ENCODE measurements around the gene BCCIP.

BCCIP gene

DNA sequence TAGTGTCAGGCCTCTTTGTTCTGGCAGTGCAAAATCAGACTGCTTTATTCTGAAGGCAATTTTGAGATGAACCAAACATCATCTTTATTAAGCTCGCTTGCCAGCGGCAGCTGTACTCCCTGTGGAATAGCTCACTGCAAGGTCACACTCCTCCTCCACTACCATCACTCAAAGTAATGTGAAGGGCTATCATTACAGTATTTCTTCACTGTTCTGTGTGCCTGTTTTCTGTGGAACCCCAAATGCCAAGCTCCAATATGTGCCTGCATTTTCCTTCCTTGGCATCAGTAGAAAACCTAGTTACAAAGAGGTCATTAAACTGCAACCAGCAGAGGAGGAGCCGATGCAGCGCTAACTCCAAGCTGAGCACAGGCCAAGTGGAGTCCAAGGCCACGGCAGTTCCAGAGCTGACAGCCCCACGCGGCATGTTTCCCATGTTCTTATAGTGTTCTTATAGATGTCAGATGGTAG is 21.4 kb downstream of the BCCIP start:
- DNase-seq (ENCODE audit: low read depth) = no peak

DNA sequence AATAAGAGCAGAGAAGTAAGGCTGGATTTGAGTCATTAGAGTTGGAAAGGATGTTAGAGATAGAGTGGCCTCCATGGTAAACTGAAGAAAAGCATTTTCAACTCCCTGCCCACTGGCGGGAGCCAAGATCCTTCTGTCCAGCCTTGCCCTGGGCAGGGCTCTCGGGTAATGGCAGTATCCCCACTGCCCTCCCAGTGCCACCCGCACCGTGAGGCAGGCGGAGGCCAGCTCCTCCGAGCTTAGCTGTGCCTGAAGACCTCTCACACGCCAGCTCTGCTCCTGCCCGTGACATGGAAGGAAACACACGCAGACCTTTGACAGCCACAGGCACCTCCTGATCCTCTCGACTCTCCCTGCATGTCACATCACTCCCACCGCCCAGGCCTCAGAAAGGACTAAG is 22.3 kb downstream of the BCCIP start:
- DNase-seq (ENCODE audit: low read depth) = no peak

GRCh38 chr10:125846894-125847293 is 23.5 kb downstream of the BCCIP start:
- no peak for DNase-seq (ENCODE audit: low read depth)

GRCh38 chr10:125848371-125848770 is 25.0 kb downstream of the BCCIP start:
- no peak for DNase-seq (ENCODE audit: low read depth)

- DNase-seq (ENCODE audit: low read depth) = no peak
These were observed 25.5 kb downstream of the BCCIP start for GRCh38 chr10:125848857-125849256.

GRCh38 chr10:125849448-125849847 is 26.1 kb downstream of the BCCIP start:
- DNase-seq (ENCODE audit: low read depth) = no peak

- no peak for DNase-seq (ENCODE audit: low read depth)
These were observed 27.7 kb downstream of the BCCIP start for GRCh38 chr10:125850766-125851731.

- DNase-seq (ENCODE audit: low read depth) = no peak
These were observed 29.1 kb downstream of the BCCIP start for GRCh38 chr10:125852487-125852886.

- no peak for DNase-seq (ENCODE audit: low read depth)
These were observed 33.9 kb downstream of the BCCIP start for GRCh38 chr10:125857185-125857760.

DNA sequence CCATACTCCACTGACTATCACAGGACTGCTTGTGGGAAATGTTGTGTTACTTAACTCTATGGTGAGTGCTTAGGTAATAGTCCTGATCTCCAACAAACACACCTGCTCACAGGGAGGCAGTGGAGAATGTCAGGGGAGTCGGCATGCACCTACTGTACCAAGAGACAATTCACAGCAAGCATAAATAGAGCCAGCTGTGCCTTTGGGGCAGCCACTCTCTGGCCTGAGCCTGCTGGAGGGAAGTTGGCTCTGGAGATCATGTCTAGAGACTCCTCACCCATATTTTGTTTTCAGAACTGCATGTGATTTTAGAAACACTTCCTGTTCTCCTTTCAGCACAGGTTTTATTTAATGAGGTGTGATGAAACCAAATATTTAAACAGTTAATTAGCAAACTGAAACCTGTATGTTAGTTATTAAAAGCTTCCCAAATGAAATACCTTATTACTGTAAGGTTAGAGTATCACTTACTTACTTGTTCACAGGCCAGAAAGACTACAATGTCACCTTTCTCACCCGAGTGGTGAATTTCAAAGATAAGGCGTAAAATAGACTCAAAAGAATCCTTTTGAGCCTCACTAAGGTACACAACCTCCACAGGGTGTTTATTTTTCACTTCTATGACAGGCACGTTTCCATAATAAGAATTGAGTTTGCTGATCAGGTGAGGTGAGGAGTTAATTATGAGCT is 35.9 kb downstream of the BCCIP start:
- no peak for DNase-seq (ENCODE audit: low read depth)

DNA sequence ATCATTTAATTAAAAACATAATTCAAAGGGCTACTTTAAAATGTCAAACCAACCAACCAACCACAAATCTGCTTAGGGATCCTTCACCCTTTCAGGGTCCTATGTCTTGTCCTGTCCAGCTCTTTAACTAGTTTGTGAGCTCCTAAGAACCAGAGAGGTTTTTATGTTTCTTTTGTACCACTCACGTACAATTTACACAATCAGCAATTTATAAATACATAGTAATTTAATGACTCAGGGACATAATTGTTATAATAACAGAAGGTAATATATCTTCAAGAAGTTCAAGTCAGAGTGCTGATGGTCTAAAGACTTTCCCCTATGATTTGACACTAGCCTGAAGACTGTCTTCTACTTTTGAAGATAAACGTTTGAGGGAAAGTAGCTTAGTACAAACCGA is 41.8 kb downstream of the BCCIP start:
- no peak for DNase-seq (ENCODE audit: low read depth)

DNA sequence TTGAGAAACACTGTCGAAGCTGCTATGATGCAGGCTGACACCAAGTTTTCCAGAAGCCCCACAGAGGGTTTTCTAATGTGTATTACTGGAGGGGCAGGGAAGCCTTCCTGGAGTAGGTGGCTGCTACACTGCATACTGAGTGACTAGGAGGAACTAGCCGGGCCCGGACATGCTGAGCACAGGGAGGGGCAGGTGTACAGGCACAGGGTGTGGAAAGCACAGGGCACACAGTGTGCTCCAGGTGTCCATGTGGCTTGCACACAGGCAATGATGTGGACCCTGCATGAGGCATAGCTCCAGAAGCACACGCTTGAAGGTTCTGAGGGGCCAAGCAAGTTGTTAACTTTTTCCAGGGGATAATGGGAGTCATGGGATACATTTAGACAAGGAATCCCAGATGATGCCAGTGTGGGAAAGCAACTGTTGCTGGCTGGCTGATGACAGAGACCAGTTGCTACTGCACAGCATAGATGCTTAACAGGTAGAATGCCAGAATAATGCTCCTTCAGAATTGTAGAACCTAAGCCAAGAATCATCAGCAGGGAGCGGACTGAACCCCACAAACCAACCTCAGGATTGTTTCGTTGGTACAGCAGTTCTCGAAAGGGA is 43.2 kb downstream of the BCCIP start:
- DNase-seq (ENCODE audit: low read depth) = no peak

GRCh38 chr10:125868372-125868975 is 45.1 kb downstream of the BCCIP start:
- DNase-seq (ENCODE audit: low read depth) = no peak

DNA sequence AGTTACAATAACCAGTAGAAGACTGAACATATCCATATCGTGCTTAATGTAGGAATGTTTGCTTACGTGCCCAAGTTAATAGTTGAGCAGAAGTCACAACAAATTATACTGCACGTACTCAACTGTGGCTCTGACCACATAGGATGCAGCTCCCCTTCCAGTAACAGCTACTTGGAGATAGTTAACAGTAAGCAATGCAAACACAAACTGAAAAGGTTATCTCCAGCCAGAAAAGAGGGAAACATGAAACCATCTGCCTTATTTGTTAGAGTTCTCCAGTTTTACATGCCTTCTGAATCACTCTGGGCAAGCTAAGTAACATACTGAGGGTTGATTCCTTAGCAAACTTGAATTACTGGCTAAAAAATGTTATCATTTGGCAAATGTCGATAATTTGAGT is 48.0 kb downstream of the BCCIP start:
- DNase-seq (ENCODE audit: low read depth) = no peak

GRCh38 chr10:125878957-125879835 is 55.9 kb downstream of the BCCIP start:
- DNase-seq (ENCODE audit: low read depth) = no peak

DNA sequence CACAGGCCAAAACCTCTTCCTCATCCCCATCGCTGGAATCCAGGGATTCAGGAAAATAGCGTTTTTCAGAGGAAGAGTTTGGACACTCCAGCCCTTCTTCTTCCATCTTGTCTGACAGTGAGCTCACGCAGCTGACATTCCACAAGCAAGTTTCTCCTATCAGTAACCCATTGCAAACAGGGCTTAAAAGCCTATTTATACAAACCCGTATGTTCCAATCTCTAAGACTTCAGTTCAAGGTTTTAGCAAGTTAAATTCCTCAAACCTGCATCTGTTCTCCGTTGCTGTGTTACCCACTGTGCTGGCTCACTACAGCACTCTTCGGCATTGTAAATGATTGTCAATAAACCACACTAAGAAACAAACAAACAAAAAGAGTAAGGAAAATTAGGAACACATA is 57.4 kb downstream of the BCCIP start:
- no peak for DNase-seq (ENCODE audit: low read depth)

DNA sequence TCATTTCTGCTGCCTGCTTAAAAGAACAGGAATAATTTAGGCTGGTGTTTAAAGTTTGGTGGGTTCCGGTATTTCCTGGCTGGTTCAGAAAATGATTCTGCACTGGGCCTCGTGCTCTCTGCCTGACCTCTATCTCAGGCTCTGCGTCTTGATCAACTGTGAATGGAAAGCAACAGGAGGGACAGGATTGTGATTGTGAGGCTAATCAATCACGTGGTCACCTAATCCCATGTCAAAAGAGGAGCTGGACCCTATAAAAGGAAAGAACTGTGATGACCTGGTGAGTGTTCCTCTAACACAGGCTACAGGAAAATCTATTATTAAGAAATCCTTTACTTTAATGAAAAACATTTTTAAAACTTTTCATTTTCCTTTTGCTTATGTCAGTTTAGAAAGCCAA is 57.8 kb downstream of the BCCIP start, which contains the start of gene DHX32:
Gene DHX32, minus strand, starts transcription at position 101 of the 400 bp plus-strand sequence. CDS start 468 bp downstream, outside the sequence.
- no peak for DNase-seq (ENCODE audit: low read depth)

DNA sequence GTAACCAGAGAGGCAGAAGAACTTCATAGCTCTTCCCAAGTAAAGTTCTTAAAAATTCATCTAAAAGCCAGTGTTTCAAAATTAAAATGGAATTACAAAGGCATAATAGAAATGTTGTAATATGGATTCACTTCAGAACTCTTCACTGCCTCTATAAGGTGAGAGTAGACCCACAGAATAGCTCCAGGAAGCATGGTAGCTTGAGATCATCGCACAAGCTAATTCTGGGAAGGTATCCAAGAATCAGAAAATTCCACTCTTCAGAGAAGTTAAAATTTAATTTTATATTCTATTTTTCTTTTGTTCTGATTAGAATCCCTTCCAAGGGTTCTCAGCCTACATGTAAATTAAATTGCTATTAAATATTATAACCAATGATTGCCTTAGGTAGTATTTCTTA is 59.2 kb downstream of the BCCIP start:
- DNase-seq (ENCODE audit: low read depth) = no peak

DNA sequence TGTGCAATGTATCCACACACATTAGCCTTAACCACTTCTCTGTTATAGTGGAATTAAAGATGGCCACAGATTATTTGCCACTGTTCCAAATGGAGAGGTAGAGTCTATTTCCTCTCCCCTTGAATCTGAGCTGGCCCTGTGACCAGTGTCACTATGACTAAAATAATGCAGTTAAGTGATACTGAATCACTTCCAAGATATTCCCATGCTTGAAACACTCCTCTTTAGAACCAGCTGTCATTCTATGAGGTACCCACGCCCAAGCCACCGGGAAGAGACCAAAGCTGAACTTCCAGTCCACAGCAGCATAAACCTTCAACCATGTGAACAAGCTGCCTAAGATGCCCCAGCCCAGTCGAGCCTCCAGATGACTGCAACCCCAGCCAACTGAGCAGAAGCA is 59.9 kb downstream of the BCCIP start:
- DNase-seq (ENCODE audit: low read depth) = no peak

Measured in activated gamma-delta T cell treated with anti-CD3 and anti-CD28 coated beads, Interleukin-2, amount 50 U/mL, for 16 hours (primary cell).